Prostate gland (tissue), 2 donors: Measurements from ENCODE around the gene MOB3A.

Experiments
- CTCF ChIP-seq, 4 experiments: fragments of 200-600 bp in 2 of 4; fragments of 450-650 bp in 2 of 4; sonication (generic) in 2 of 4; IDR thresholded peaks; 1 replicate in 3 of 4; 2 replicates in 1 of 4; pipeline ENCODE4 v1.5.1; 2016 to 2019; ENCODE audit warnings: antibody characterized with exemption in 4 of 4, mild to moderate bottlenecking in 2 of 4, moderate library complexity in 2 of 4
- POLR2A ChIP-seq: fragments of 450-650 bp; IDR thresholded peaks from one replicate; pipeline ENCODE4 v1.6.1; 2016; ENCODE audit warnings: antibody characterized with exemption, mild to moderate bottlenecking

- no peak for TF ChIP-seq CTCF (IDR thresholded peaks at IDR 0.05)
- no peak for TF ChIP-seq POLR2A
Observed at GRCh38 chr19:2127758-2128157, 31.6 kb upstream of the MOB3A start.
